Measurements from ENCODE around the gene DCT.

The DCT gene

GRCh38 chr13:94390881-94391280, 88.6 kb downstream of the DCT start:
- DNase-seq: no peak

DNA sequence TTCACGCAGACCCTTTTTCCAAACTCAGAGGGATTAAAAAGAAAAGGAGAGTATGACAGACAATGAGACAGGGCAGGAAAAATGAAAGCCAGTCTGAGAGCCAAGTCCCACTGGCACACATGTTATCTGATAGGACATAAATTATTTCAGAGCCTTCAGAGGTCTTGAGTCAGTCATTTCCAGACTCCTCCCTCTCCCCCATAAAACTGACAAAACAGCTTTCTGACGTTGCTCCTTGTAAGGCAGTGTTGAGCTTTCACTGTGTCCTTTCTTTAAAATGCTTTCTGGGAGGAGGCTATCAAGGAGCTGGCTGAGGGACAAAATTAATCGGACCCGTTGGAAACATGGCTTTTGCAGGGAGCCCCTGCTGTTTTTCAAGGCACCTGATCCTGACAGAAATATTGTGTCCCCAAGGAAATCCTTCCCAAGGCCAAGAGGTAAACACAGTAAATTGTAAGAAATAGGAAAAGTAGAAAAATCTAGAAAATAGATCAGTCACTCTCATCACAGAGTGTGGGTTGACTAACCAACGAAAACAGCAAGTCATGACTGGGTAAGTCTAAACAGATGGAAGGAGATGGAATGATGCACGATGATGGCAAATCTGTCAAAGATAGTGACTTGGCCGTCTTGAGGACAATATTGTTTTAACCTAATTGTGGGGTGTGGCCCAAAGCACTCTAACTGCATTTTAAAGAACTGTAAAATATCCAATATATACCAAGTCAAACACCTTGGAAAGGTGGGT, 89.7 kb downstream of the DCT start:
- no peak for DNase-seq

- DNase-seq: no peak
These were observed 92.4 kb downstream of the DCT start for GRCh38 chr13:94387047-94387446.
